IPS-NIHi7 (cell line): Measurements from ENCODE around the gene CDC42EP5.

Source experiments
- DNase-seq: peaks from one replicate; pipeline ENCODE4 v3.0.0; 2012; ENCODE audit warnings: mixed read lengths; ENCODE audit errors: extremely low spot score

Gene CDC42EP5

DNA sequence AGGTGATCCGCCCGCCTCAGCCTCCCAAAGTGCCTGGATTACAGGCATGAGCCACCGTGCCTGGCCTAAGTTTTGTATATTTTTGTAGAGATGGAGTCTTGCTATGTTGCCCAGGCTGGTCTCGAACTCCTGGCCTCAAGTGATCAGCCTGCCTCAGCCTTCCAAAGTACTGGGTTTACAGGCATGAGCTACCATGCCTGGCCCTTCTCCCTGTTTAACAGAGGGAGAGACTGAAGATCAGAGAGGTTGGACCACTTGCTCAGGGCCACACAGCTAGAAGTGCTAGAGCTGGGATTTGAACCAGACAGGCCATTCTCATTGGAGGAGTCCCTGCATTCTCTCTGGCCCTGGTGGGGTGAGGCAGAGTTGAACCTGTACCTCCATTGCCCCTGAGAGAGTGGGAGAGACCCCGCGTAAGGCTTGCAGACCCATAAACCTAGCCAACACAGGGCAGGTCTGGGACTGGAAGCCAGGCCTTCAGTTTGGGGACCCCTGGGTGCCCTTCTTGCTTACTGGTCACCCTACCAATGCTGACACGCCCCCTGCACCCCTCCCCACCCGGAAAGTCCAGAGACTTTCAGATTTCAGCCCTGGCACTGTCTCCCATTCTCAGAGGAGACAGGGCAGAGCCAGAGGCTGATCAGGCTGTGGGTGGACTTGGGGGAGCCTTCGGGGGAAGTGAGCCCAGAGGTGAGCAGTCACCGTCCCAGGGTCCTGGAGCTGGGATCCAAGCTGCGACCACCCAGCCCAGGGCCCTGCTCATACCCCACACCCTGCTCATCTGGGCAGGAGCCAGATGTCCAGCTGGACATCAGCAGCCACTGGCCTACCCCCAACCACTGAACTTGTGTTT, 44.5 kb downstream of the CDC42EP5 start:
- no peak for DNase-seq

DNA sequence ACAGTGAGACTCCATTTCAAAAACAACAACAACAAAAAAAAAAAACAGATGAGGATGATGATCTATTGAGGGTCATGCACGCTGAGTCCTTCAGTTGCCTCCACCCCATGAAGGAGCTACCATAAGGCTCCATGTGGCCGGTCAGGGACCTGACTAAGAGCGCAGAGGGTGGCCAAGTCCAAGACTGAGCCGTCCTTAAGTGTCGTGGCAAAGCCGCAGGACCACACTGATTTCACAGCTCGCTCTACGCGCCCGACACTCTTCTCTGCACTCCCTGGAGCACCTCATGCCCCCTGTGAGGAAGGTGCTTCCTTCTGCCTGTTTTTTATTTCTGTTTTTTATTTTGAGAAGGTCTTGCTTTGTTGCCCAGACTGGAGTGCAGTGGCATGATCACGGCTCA, 45.5 kb downstream of the CDC42EP5 start:
- DNase-seq = no peak

DNA sequence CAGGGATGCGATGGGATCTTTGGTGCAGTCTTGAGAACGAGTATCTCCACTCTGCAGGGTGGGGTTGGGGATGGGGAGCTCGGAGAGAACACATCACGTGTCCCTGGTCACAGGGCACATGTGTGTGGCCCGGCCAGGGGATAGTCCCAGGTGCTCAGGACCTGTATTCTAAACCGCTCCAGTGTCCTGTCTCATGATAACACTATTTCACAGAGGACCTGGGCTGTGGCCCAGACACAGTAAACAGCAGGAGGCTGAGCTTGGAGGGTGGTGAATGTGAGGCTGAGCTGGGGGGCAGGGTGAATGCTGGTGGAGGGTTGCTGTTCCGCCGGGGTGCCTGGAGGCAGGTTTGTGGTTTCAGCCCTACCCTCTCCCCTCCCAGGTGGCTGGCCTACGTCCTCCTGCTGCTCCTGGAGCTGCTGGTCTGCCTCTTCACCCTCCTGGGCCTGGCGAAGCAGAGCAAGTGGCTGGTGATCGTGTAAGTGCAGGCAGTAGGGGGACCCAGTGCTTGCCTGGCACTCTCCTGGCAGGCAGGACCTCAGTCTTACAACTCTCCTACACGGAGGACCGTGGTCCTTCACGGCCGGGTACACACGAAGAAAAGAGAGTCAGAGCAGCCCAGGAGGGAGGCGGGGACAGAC, 46.7 kb downstream of the CDC42EP5 start:
- no peak for DNase-seq

DNA sequence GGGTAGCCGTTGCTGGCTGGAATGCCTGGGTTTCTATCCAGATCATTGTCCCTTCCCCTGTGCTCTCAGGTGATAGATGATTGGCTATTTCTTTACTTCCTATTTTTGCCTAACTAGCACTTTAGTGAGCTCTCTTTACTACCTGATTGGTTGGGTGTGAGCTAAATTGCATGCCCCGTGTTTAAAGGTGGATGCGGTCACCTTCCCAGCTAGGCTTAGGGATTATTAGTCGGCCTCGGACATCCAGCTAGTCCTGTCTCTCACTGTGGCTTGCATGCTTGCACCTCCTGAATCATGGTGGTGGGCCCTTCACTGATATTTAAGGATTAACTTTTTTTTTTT, 47.7 kb downstream of the CDC42EP5 start:
- no peak for DNase-seq

DNA sequence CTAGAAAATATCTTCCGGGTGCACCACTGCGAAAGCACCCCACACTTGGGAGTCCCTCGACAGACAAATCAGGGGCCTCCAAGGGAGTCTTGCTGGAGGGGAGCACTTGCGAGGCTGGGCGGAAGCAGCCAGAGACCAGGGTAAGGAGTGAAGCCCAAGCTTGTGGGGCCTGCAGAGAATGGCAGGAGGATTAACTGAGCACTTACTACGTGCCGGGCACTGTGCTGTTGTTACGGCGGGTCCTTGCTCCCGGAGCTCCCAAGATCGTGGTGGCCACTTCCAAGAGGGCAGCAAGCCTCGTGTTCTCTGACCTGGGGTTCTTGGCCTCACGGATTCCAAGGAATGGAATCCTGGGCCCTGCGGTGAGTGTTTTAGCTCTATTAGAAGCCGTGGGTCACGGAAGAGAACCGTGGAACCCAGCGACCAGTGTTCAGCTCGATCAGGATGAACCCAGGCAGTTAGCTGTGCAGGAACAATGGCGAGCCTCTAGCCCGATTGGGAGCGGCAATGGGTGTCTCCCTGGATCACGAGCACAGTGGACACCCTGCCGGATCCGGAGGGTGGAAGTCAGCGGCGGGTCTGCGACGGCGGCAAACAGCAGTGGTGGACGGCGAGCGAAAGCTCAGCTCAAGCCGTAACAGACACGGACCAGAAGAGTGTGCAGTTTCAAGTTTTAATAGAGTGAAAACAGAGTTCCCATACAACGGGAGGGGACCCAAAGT, 48.3 kb downstream of the CDC42EP5 start:
- DNase-seq = no peak

DNA sequence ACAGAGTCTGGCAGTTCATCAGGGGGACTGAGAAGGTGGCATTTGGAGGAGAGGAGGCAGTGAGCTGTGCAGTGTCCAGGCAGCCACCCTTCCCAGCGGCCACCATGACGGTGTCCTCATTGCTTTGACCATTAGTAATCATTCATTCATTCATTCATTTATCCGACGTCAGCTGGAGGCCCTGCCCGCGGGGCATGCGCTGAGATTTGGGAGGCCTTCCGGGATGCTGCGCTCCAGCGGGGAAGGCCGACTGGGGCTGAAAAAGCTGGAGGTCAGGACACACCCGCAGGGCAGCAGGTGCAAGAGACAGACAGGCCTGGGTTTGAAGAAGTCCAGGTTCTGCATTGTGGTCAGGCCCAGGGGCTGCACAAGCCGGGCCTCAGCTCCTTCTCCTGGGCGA, 48.9 kb downstream of the CDC42EP5 start:
- no peak for DNase-seq

DNA sequence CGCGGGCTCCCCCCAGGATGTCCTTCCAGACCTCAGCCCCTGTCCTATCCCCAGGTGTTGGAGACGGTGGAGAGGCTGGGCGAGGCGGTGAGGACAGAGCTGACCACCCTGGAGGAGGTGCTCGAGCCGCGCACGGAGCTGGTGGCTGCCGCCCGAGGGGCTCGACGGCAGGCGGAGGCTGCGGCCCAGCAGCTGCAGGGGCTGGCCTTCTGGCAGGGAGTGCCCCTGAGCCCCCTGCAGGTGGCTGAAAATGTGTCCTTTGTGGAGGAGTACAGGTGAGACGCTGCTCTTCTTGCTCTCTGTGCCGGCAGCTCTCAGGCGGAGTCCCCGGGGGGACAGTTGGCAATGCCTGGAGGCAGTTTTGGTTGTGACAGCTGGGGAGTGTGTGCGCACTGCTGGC, 51.0 kb downstream of the CDC42EP5 start:
- no peak for DNase-seq

DNA sequence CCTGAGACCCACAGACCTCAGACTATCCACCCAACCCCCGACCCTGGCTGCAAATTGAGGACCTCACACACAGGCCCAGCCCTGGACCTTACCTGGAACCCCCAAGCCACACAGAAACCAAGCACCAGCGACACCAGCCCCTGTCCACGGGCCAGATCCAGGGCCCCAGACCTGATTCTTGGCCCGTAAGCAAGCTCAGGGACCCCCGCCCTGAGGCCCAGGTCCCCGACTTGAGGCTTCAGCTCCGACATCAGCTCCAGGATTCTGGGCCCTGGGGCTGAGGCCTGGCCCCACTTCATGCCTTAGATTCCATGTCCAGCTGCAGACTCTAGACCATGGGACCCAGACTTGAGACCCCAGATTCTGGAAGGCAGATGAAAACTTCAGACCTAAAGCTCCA, 51.6 kb downstream of the CDC42EP5 start:
- DNase-seq = no peak

DNA sequence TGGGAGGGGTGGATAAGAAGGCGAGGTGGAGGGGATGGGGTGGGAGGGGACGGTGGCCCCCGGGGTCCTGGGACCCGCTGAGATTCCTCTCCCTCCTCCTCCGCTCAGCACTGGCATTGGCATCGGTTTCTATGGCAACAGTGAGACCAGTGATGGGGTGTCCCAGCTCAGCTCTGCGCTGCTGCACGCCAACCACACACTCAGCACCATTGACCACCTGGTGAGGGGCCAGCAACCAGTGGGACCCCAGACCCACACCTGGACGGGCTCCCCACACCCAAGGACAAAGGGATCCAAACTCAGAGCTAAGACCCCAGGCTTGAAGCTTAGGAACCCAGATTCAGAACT, 52.0 kb downstream of the CDC42EP5 start:
- DNase-seq = no peak

DNA sequence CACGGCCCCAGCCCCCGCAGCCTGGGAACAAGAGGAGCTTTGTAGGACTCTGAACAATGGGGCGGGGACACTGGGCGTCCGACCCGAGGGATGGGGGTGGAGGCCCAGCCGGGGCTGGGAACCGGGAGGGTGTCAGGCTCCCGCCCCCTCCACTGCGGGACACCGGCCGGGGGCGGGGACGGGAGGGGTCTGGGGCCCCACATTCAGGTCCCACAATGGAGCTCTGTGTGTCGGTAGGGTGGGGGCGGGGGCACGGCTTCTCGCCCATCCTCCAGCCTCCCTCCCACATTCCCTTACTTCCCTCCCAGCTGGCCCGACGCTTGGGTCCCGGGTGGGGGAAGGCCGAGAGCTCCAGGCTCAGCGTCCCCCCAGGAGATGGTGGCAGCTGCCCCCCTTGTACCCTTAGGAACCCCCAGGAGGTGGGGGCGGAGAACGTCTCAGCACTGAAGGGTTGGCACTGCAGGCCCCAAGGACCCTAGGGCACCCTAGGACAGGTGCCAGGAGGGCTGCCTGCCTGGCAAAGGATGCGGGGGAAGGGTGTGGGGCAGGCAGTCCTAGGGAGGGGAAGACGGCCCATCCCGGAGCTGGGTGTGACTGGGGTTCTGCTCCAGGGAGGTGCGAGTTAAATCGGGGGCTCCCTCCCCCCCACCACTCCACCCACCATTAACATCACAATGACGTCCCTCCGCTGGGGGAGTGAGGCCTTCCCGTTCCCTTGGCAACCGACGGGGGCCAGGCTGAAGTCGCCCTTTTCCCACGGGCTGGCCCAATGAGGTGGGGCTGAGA, 52.5 kb downstream of the CDC42EP5 start:
- DNase-seq = peak; percentile 78

DNA sequence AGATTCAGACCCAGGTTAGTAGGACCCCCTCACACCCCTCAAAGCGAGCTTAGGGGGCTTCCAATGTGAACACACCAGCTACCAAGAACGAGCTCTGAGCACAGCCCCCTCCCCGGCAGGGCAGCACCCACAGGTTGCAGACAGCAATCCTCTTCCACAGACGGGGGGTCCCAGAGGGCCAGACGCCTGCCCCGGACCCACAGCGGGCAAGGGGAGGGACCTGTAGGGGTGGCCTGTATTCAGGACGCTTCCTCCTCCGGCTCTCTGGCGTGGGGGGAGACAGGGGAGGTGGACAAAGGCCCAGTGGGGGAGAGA, 53.1 kb downstream of the CDC42EP5 start:
- DNase-seq = no peak

DNA sequence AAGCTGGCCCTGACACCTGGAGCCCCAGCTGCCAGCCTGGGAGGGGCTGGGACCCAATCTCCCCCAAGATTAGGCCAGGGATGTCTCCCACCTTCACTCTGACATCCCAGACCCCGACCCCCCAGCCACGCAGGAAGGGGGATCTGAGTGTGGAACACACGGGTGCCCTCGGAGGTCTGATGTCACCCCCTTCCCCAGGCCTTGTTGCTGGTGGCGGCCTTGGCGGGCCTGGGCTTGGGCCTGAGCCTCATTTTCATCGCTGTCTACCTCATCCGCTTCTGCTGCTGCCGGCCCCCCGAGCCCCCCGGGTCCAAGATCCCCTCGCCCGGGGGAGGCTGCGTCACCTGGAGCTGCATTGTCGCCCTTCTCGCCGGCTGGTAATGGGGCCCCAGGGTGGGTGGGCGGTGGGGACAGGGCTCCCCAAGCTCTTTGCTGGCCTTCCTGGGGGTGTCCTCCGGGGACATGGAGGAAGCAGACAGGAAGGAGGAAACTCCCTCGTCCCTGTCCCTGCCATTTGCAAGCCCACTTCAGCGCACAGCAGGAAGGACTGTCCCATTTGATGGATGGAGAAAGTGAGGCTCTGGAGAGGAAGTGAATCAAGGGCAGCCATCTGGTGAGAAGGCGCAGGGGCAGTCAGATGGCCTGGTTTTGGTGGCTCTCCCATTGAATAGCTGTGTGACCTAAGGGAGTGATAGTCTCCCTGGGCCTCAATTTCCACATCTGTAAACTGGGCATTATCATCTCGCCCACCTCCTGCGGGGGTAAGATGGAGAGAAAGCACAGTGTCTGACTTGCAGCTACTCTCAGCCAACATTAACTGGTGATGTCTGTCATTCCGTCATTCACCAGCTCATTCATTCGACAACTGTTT, 53.9 kb downstream of the CDC42EP5 start:
- no peak for DNase-seq

DNA sequence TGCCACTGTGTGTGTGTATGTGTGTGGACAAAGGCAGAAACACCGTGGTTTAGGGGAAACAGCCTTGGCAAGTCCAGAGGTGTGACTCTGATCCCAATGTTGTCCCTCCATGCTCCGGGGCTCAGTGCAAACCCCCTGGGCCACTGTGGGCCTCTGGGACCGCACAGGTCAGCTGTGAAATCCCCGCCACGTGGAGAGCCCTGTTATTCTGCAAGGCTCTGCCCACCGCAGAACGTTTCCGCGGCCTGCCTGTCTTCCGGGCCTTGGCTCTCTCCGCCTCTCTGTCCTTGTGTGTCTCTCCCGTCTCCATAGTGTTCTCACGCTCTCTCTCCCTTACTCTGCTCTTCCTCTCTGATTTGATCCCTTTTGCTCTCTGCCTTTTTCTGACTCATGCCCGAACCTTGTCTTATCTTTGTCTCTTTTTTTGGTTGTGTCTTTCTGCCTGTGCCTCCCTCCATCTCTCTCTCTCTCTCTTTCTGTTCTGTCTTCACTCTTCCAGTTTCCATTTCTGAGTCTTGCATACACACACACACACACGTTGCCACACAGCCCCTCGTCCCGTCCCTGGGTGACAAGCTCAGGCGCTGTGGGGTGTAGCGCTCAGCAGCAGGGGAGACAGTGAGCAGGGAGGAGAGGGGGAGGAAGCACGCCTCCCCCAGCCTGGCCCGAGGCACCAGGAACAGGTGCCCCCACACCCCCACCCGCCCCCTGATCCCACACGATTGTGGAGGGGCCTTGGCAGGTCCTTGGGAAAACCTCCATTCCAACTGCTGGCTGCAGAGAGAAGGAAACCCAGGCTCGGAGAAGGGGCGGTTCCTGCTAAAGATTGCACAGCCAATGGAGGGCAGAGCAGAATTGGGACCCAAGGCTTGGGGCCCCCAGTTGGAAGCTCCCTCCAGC, 54.8 kb downstream of the CDC42EP5 start:
- DNase-seq = no peak

DNA sequence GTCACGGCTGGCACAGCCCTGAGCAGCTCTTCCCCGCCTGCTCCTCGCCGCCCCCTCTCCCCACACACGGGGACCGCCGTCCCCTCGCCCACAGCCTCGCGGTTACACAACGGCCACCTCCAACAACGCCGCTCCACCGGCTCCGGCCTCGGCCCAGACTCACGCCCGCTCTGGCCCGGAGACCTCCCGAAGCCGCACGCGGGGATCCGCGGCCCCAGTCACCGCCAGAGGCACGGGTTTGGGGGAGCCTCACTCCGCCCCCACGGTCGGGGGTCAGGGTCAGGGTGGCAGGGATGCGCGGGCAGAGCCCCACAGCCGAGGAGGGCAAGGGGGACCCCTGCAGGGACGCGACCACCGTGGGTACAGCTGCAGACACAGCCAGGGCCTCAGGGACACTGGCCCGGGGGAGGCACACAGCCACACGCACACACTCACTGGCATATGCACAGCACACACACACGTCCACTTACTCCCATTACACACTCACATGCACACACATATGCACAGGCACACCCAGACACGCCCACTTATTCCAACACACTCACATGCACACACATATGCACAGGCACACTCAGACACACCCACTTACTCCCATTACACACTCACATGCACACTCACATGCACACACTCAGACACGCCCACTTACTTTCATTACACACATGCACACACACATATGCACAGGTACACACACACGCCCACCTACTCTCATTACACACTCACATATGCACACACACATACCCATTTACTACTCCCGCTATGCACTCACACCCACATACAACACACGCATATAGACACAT, 56.2 kb downstream of the CDC42EP5 start:
- DNase-seq = no peak

DNA sequence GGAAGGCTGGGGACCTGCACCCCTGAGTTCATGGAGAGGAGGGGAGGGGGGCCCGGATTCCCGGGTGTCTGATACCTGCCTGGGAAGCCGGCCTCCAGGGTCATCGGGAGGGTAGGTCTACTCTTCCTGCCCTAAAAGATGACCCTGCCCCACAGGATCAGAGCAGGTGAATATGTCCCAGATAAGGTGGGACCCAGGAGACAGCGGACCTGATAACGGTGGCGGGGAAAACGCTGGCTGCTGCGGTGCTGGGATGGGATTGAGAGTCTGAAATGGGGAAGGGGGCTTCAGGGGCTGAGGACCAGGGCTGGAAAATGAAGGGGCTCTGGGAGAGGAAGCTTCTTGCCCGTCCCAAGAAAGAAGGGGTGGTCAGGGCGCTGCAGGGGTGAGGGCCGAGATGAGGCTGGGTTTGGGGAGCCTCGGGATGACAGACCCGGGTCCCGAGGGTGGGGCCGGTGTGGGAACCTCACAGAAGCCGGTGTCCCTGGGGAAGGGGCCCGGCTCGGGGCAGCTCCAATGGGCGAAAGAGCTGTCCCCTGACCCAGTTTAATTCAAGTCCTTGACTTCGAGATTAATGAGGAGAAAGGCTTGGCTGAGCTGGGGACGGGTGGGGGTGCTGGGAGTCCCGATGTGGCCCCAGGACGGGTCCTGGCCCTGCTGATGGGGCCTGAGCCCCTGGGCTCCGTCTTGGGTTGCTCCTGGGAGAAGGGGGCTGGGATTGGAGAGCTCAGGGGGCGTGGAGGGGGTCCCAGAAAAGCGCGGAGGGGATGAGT, 57.0 kb downstream of the CDC42EP5 start:
- no peak for DNase-seq

DNA sequence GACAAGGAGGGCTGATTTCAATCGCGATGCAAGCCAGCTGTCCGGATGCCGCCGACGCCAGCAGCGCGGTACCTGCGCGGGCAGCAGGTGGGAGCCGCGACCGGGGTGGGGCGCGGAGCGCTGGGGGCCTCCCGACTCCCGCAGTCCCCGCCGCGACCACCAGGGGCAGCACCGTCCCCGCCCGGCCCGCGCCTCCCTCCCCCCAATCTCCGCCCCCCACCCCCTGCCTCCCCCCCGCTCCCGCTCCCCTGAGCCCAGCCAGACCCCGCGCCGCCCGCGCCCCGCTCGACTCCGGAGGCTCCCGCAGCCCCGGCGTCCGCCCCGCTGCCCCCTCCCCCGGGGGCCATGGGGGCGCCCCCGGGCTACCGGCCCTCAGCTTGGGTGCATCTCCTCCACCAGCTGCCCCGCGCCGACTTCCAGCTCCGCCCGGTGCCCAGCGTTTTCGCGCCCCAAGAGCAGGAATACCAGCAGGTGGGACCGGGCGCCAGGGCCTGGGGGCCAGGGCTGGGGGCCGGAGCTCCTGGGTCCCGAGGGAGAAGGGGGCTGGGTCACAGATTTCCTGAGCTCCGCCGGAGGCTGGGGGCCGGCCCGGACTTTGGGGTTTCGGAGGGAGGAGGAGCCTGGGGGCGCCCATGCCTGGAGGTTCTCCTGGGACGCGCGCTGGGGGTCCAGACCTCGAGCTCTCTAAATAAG, 57.7 kb downstream of the CDC42EP5 start, which contains the start of gene TTYH1:
Gene TTYH1, plus strand, starts transcription at position 257 of the 693 bp plus-strand sequence. Its CDS starts 89 bp downstream, at position 346.
- DNase-seq = peak; percentile 92
